Body of pancreas (tissue), 4 donors: Measurements from ENCODE around the gene EFCAB5.

ENCODE experiments used
- CTCF ChIP-seq, 7 experiments: fragments of 450-650 bp in 4 of 7; fragments of 200-600 bp in 3 of 7; sonication (generic) in 3 of 7; IDR thresholded peaks; one replicate each; pipeline ENCODE4 v1.5.1; 2016 to 2019; ENCODE audit warnings: antibody characterized with exemption in 7 of 7
- POLR2A ChIP-seq, 3 donors: fragments of 450-650 bp; IDR thresholded peaks; one replicate each; pipeline ENCODE4 v1.6.1; 2016; ENCODE audit warnings: antibody characterized with exemption in 3 of 3, mild to moderate bottlenecking in 2 of 3

- no peak for TF ChIP-seq CTCF (IDR thresholded peaks at IDR 0.05)
- TF ChIP-seq POLR2A (IDR thresholded peaks at IDR 0.05): no peak
Observed at GRCh38 chr17:29977836-29978235, 36.4 kb downstream of the EFCAB5 start.
